H9 (cell line): ENCODE data around the gene NEMP2. TPM values are rescaled to one million over a fixed set of nuclear protein-coding genes. Genes with fewer than 3 reads are reported as not detected.

Experiments
- DNase-seq: peaks from one replicate; pipeline ENCODE4 v3.0.0-alpha.2; 2017
- H2AFZ ChIP-seq: one replicate; pipeline ENCODE4 v1.6.1; 2013; ENCODE audit warnings: mild to moderate bottlenecking, low read length, control low read depth, moderate library complexity
- H2AK5ac ChIP-seq: 2 replicates; pipeline ENCODE4 v1.6.1; 2013; ENCODE audit warnings: low read length, control low read depth, mixed read lengths; ENCODE audit not compliant: insufficient read length
- H2BK120ac ChIP-seq: one replicate; pipeline ENCODE4 v1.6.1; 2013; ENCODE audit warnings: low read depth, mild to moderate bottlenecking, low read length, control low read depth, inconsistent platforms; ENCODE audit not compliant: poor library complexity, severe bottlenecking
- H2BK12ac ChIP-seq: 2 replicates; pipeline ENCODE4 v1.6.1; 2013; ENCODE audit warnings: low read length, control low read depth, mixed read lengths, low read depth; ENCODE audit not compliant: insufficient read length
- H2BK15ac ChIP-seq: 2 replicates; pipeline ENCODE4 v1.6.1; 2013; ENCODE audit warnings: low read depth, low read length, control low read depth
- H2BK20ac ChIP-seq: one replicate; pipeline ENCODE4 v1.6.1; 2013; ENCODE audit warnings: low read depth, mild to moderate bottlenecking, low read length, control low read depth, inconsistent platforms; ENCODE audit not compliant: poor library complexity, severe bottlenecking
- H2BK5ac ChIP-seq: 2 replicates; pipeline ENCODE4 v1.6.1; 2013; ENCODE audit warnings: low read length, control low read depth, mixed read lengths; ENCODE audit not compliant: insufficient read length
- H3K14ac ChIP-seq: 2 replicates; pipeline ENCODE4 v1.6.1; 2013; ENCODE audit warnings: low read length, control low read depth; ENCODE audit not compliant: insufficient read depth
- H3K18ac ChIP-seq: 2 replicates; pipeline ENCODE4 v1.6.1; 2013; ENCODE audit warnings: low read depth, mild to moderate bottlenecking, mixed read lengths, low read length, control low read depth; ENCODE audit not compliant: insufficient read length
- H3K23ac ChIP-seq: 2 replicates; pipeline ENCODE4 v1.6.1; 2013; ENCODE audit warnings: low read length, control low read depth, mixed read lengths, low read depth; ENCODE audit not compliant: insufficient read length
- H3K23me2 ChIP-seq: 2 replicates; pipeline ENCODE4 v1.6.1; 2013; ENCODE audit warnings: low read depth, mild to moderate bottlenecking, mixed read lengths, low read length, control low read depth; ENCODE audit not compliant: insufficient read length, poor library complexity, severe bottlenecking
- H3K27ac ChIP-seq: 2 replicates; pipeline ENCODE4 v1.5.1; 2013; ENCODE audit warnings: low read length, control low read depth, mixed read lengths, low read depth; ENCODE audit not compliant: insufficient read length
- H3K27me3 ChIP-seq: 2 replicates; pipeline ENCODE4 v1.6.1; 2013; ENCODE audit warnings: low read length, control low read depth, inconsistent platforms; ENCODE audit not compliant: insufficient read depth
- H3K4ac ChIP-seq: 2 replicates; pipeline ENCODE4 v1.6.1; 2013; ENCODE audit warnings: low read depth, mild to moderate bottlenecking, control low read depth, inconsistent platforms, low read length, moderate library complexity
- H3K4me1 ChIP-seq: 2 replicates; pipeline ENCODE4 v1.6.1; 2013; ENCODE audit warnings: low read length, control low read depth, inconsistent platforms; ENCODE audit not compliant: insufficient read depth
- H3K4me2 ChIP-seq: 2 replicates; pipeline ENCODE4 v1.6.1; 2013; ENCODE audit warnings: low read length, control low read depth, mixed read lengths; ENCODE audit not compliant: insufficient read length, insufficient read depth
- H3K56ac ChIP-seq: 2 replicates; pipeline ENCODE4 v1.6.1; 2013; ENCODE audit warnings: low read depth, mild to moderate bottlenecking, mixed read lengths, low read length, control low read depth; ENCODE audit not compliant: insufficient read length
- H3K79me1 ChIP-seq: 2 replicates; pipeline ENCODE4 v1.6.1; 2013; ENCODE audit warnings: low read depth, mild to moderate bottlenecking, moderate library complexity, low read length, control low read depth, inconsistent platforms; ENCODE audit not compliant: insufficient read depth, poor library complexity, severe bottlenecking
- H3K79me2 ChIP-seq: 2 replicates; pipeline ENCODE4 v1.6.1; 2013; ENCODE audit warnings: low read length, control low read depth, inconsistent platforms; ENCODE audit not compliant: insufficient read depth
- H3K9ac ChIP-seq: 2 replicates; pipeline ENCODE4 v1.6.1; 2013; ENCODE audit warnings: low read length, control low read depth, mixed read lengths; ENCODE audit not compliant: insufficient read length; ENCODE audit errors: extremely low read depth
- H3K9me3 ChIP-seq: one replicate; pipeline ENCODE4 v1.6.1; 2013; ENCODE audit warnings: low read depth, low read length, inconsistent platforms; ENCODE audit not compliant: control insufficient read depth
- H3T11ph ChIP-seq: one replicate; pipeline ENCODE4 v1.6.1; 2013; ENCODE audit warnings: mild to moderate bottlenecking, low read length, control low read depth, inconsistent platforms
- H4K20me1 ChIP-seq: one replicate; pipeline ENCODE4 v1.6.1; 2013; ENCODE audit not compliant: control insufficient read depth, insufficient read length, insufficient read depth
- H4K5ac ChIP-seq: 2 replicates; pipeline ENCODE4 v1.6.1; 2013; ENCODE audit warnings: low read depth, mild to moderate bottlenecking, mixed read lengths, low read length, control low read depth; ENCODE audit not compliant: insufficient read length
- H4K8ac ChIP-seq: replicated peaks from 2 replicates; pipeline ENCODE4 v1.6.1; 2013; ENCODE audit warnings: low read length, control low read depth, mixed read lengths, low read depth; ENCODE audit not compliant: insufficient read length
- H4K91ac ChIP-seq: 2 replicates; pipeline ENCODE4 v1.6.1; 2013; ENCODE audit warnings: low read depth, mild to moderate bottlenecking, moderate library complexity, mixed read lengths, low read length, control low read depth; ENCODE audit not compliant: insufficient read length
- H3K27ac Mint-ChIP-seq, 3 experiments: 2 replicates in 2 of 3; 3 replicates in 1 of 3; pipeline ENCODE4 v1.8.0; 2020 to 2021; ENCODE audit warnings: mixed read lengths in 3 of 3, mild to moderate bottlenecking in 1 of 3, moderate library complexity in 1 of 3
- H3K27me3 Mint-ChIP-seq: 2 replicates; pipeline ENCODE4 v1.8.0; 2021; ENCODE audit warnings: low read depth, mild to moderate bottlenecking, moderate library complexity, mixed read lengths
- H3K36me3 Mint-ChIP-seq, 3 experiments: 2 replicates in 2 of 3; 3 replicates in 1 of 3; pipeline ENCODE4 v1.8.0; 2020 to 2021; ENCODE audit warnings: low read depth in 3 of 3, mixed read lengths in 3 of 3; ENCODE audit not compliant: insufficient read depth in 1 of 3
- H3K4me1 Mint-ChIP-seq, 2 experiments: 2 replicates each; pipeline ENCODE4 v1.8.0; 2020; ENCODE audit warnings: mixed read lengths in 2 of 2
- H3K4me3 Mint-ChIP-seq, 2 experiments: 2 replicates in 1 of 2; 3 replicates in 1 of 2; pipeline ENCODE4 v1.8.0; 2020 to 2021; ENCODE audit warnings: mild to moderate bottlenecking in 2 of 2, mixed read lengths in 2 of 2, moderate library complexity in 1 of 2
- H3K9me3 Mint-ChIP-seq, 2 experiments: 2 replicates in 1 of 2; 3 replicates in 1 of 2; pipeline ENCODE4 v1.8.0; 2020; ENCODE audit warnings: mild to moderate bottlenecking in 2 of 2, mixed read lengths in 2 of 2, moderate library complexity in 1 of 2
- WGBS: extraction: QIAGEN DNeasy Blood & Tissue Kit; methylation state at CpG from one replicate; pipeline ENCODE4 v1.1.7; 2013; ENCODE audit warnings: missing lambda C conversion rate, low lambda C conversion rate, mixed read lengths; ENCODE audit not compliant: insufficient read length; ENCODE audit errors: extremely low coverage; 5-methylcytosine and 5-hydroxymethylcytosine counted together
- total RNA-seq: library from RNA; stranded (reverse); gene quantifications from 2 replicates; pipeline ENCODE4 v1.2.1, GENCODE V29; 2021
- TF ChIP-seq, protein P1 (sequence below): fragments of 200-600 bp; sonication (generic); conservative IDR thresholded peaks from 3 replicates; pipeline ENCODE4 v1.8.0; 2021; ENCODE audit warnings: antibody characterized with exemption, mild to moderate bottlenecking

Gene NEMP2
- total RNA-seq, 1 experiment from 2014 or later, result 5.3 TPM

DNA sequence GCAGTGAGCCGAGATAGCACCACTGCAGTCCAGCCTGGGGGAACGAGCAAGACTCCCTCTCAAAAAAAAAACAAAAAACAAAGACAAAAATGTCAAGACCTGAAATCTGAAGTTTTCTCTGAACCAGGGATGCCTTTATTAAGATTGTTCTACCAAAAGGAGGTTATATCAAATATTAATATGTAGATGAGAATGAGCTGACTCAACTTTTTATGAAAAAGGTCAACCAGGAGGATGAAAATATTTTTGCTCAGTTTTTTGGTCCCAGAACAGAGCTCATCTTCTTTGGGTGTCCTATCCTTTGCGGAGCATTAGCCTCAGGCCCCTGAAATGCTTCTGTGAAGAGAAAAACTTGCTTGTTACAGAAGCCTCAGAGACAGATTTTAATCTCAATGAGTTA lies 44.0 kb downstream of the NEMP2 start:
- H2BK20ac ChIP-seq, result no peak overlapping the region
- H3K79me1 ChIP-seq, result no peaks in the 10 kb centered on the region
- no peak overlapping the region for H3K14ac ChIP-seq
- no peak overlapping the region for H3K4ac ChIP-seq
- H2BK5ac ChIP-seq, result no peak overlapping the region
- H3K27ac ChIP-seq, result no peak overlapping the region
- no peak overlapping the region for H4K8ac ChIP-seq
- Mint-ChIP-seq H3K27ac (peak overlapping the region in 1 of 3 experiments; percentile 45; a peak in 1 of 7 replicates), H3K36me3 (peaks cover 0 to 9% (median 0%) of the 10 kb centered on the region in 3 experiments; a peak in 3 of 7 replicates), H3K9me3 (peaks cover 0 to 6% of the 10 kb centered on the region in 2 experiments; a peak in 3 of 5 replicates), H3K4me3 (no peak overlapping the region), H3K4me1 (peaks cover 14 to 19% of the 10 kb centered on the region in 2 experiments), H3K27me3 (no peaks in the 10 kb centered on the region)
- H2BK120ac ChIP-seq, result no peak overlapping the region
- no peak overlapping the region for H3T11ph ChIP-seq
- H4K91ac ChIP-seq, result no peak overlapping the region
- WGBS, result no CpG with 5 or more reads among the region's 3 CpGs
- no peaks in the 10 kb centered on the region for H3K23me2 ChIP-seq
- TF ChIP-seq, protein P1, sequence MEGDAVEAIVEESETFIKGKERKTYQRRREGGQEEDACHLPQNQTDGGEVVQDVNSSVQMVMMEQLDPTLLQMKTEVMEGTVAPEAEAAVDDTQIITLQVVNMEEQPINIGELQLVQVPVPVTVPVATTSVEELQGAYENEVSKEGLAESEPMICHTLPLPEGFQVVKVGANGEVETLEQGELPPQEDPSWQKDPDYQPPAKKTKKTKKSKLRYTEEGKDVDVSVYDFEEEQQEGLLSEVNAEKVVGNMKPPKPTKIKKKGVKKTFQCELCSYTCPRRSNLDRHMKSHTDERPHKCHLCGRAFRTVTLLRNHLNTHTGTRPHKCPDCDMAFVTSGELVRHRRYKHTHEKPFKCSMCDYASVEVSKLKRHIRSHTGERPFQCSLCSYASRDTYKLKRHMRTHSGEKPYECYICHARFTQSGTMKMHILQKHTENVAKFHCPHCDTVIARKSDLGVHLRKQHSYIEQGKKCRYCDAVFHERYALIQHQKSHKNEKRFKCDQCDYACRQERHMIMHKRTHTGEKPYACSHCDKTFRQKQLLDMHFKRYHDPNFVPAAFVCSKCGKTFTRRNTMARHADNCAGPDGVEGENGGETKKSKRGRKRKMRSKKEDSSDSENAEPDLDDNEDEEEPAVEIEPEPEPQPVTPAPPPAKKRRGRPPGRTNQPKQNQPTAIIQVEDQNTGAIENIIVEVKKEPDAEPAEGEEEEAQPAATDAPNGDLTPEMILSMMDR, result no peak
- no peaks in the 10 kb centered on the region for H4K20me1 ChIP-seq
- H3K23ac ChIP-seq, result no peak overlapping the region
- no peaks in the 10 kb centered on the region for H3K9me3 ChIP-seq
- no peak overlapping the region for H2BK12ac ChIP-seq
- no peak overlapping the region for H3K18ac ChIP-seq
- H3K56ac ChIP-seq, result no peak overlapping the region
- H3K4me2 ChIP-seq, result no peak overlapping the region
- H4K5ac ChIP-seq, result no peak overlapping the region
- H3K79me2 ChIP-seq, result no peaks in the 10 kb centered on the region
- no peak overlapping the region for H2BK15ac ChIP-seq
- H3K4me1 ChIP-seq, result no peaks in the 10 kb centered on the region
- H3K27me3 ChIP-seq, result no peaks in the 10 kb centered on the region
- no peak for DNase-seq
- H2AK5ac ChIP-seq, result no peak overlapping the region
- no peak overlapping the region for H2AFZ ChIP-seq
- no peak overlapping the region for H3K9ac ChIP-seq
